Gastrocnemius medialis (tissue), 4 donors: Measurements from ENCODE around the gene CAMK2D.

Experiments used
- CTCF ChIP-seq, 5 experiments: fragments of 450-650 bp in 3 of 5; fragments of 200-600 bp in 2 of 5; sonication (generic) in 2 of 5; IDR thresholded peaks in 4 of 5; conservative IDR thresholded peaks in 1 of 5; 1 replicate in 4 of 5; 2 replicates in 1 of 5; pipeline ENCODE4 v1.5.1; 2016 to 2019; ENCODE audit warnings: antibody characterized with exemption in 5 of 5, mild to moderate bottlenecking in 3 of 5, moderate library complexity in 3 of 5
- POLR2A ChIP-seq, 2 donors: fragments of 450-650 bp; IDR thresholded peaks; one replicate each; pipeline ENCODE4 v1.6.1; 2017; ENCODE audit warnings: antibody characterized with exemption in 2 of 2, mild to moderate bottlenecking in 2 of 2, moderate library complexity in 2 of 2

- TF ChIP-seq CTCF (IDR thresholded peaks at IDR 0.05 in 4 of 5, conservative IDR thresholded peaks at IDR 0.05 in 1 of 5) = no peak
- no peak for TF ChIP-seq POLR2A (IDR thresholded peaks at IDR 0.05)
These were observed 167.9 kb downstream of the CAMK2D start for GRCh38 chr4:113593400-113594230.
